GM12878 (cell line): ENCODE results near the gene FOXO1. TPM values are rescaled to one million over a fixed set of nuclear protein-coding genes. Genes with fewer than 3 reads are reported as not detected.
A peak's percentile ranks its signal among the peaks of the same experiment; 100 is the strongest.

ENCODE experiments used
- ATAC-seq: fragments of 200-7000 bp; cut with Tn5 transposase; 3 replicates; pipeline ENCODE4 v1.9.1; 2020; ENCODE audit warnings: mild to moderate bottlenecking, moderate library complexity
- BruUV-seq: library from RNA; stranded (reverse); fragments of 400-500 nt; replicated peaks from 2 replicates; lab custom pipeline; 2021; lab: Mats Ljungman, UMichigan
- CTCF ChIA-PET: fragments of 300-600 bp; sonication (Branson Sonifier 250); formaldehyde crosslinking; extraction: SDS; loops from one replicate; lab custom pipeline; 2021; ENCODE audit warnings: inconsistent platforms; lab: Yijun Ruan, JAX
- POLR2A ChIA-PET: fragments of 350-600 bp; formaldehyde crosslinking; extraction: SDS; loops from one replicate; lab custom pipeline; 2021; ENCODE audit warnings: inconsistent platforms; lab: Charles Lee
- RAD21 ChIA-PET: fragments of 300-600 bp; sonication (Branson Sonifier 250); formaldehyde crosslinking; loops from one replicate; lab custom pipeline; 2023; ENCODE audit warnings: antibody characterized with exemption; ENCODE audit not compliant: unreplicated experiment; lab: Charles Lee
- SMC1A ChIA-PET: fragments of 300-600 bp; sonication (Branson Sonifier 250); formaldehyde crosslinking; loops from one replicate; lab custom pipeline; 2023; ENCODE audit not compliant: unreplicated experiment, uncharacterized antibody; lab: Charles Lee
- DNase-seq: peaks from one replicate; pipeline ENCODE4 v3.0.0-alpha.2; 2011; ENCODE audit warnings: low read depth, low spot score
- FAIRE-seq: peaks from 3 replicates; lab custom pipeline; 2011; peaks lifted over from hg19 to GRCh38; lab: Jason Lieb, UNC
- H2AFZ ChIP-seq: 2 replicates; pipeline ENCODE4 v1.6.0; 2011; ENCODE audit warnings: low read depth, low read length, control low read depth; ENCODE audit not compliant: control insufficient read depth
- H3K27ac ChIP-seq: 2 replicates; pipeline ENCODE4 v1.5.1; 2011; ENCODE audit warnings: control low read depth; ENCODE audit not compliant: control insufficient read depth, insufficient read depth
- H3K27me3 ChIP-seq, 2 experiments: replicated peaks in 1 of 2; 2 replicates each; pipeline versions ENCODE4 v1.6.0 to v1.6.1; 2011; ENCODE audit warnings: low read length in 1 of 2; ENCODE audit not compliant: control insufficient read depth in 2 of 2, insufficient read depth in 2 of 2
- H3K36me3 ChIP-seq, 2 experiments: 2 replicates each; pipeline ENCODE4 v1.5.1; 2011; ENCODE audit warnings: low read length in 1 of 2; ENCODE audit not compliant: control insufficient read depth in 2 of 2, insufficient read depth in 2 of 2
- H3K4me1 ChIP-seq: 2 replicates; pipeline ENCODE4 v1.6.1; 2011; ENCODE audit warnings: mild to moderate bottlenecking, low read length, moderate library complexity, mixed read lengths; ENCODE audit not compliant: control insufficient read depth, insufficient read depth
- H3K4me2 ChIP-seq: 2 replicates; pipeline ENCODE4 v1.6.0; 2011; ENCODE audit warnings: control low read depth; ENCODE audit not compliant: control insufficient read depth, insufficient read depth
- H3K4me3 ChIP-seq: fragments of 200-600 bp; sonication (generic); 2 replicates; pipeline ENCODE4 v1.5.1; 2016
- H3K79me2 ChIP-seq: 2 replicates; pipeline ENCODE4 v1.6.0; 2011; ENCODE audit warnings: low read length; ENCODE audit not compliant: control insufficient read depth, insufficient read depth
- H3K9ac ChIP-seq: 2 replicates; pipeline ENCODE4 v1.8.0; 2011; ENCODE audit warnings: low read length, control low read depth, mixed read lengths; ENCODE audit not compliant: control insufficient read depth, insufficient read depth
- H3K9me3 ChIP-seq: replicated peaks from 3 replicates; pipeline ENCODE4 v1.5.1; 2011; ENCODE audit warnings: mild to moderate bottlenecking, low read length; ENCODE audit not compliant: control insufficient read depth, insufficient read depth
- H4K20me1 ChIP-seq: 2 replicates; pipeline ENCODE4 v1.6.0; 2011; ENCODE audit not compliant: control insufficient read depth, insufficient read depth
- EED ChIP-seq: sonication (generic); IDR thresholded peaks from 2 replicates; pipeline ENCODE4 v1.6.1; 2016; ENCODE audit warnings: antibody characterized with exemption, low read depth
- FOXK2 ChIP-seq: fragments of 450-650 bp; IDR thresholded peaks from 2 replicates; pipeline ENCODE4 v1.6.1; 2017; ENCODE audit warnings: mild to moderate bottlenecking, moderate library complexity
- IKZF2 ChIP-seq, 2 experiments: fragments of 450-650 bp; IDR thresholded peaks; 2 replicates each; pipeline ENCODE4 v1.6.1; 2017; ENCODE audit warnings: mild to moderate bottlenecking in 2 of 2, moderate library complexity in 2 of 2
- IRF4 ChIP-seq: IDR thresholded peaks from 2 replicates; pipeline ENCODE4 v1.6.1; 2011; ENCODE audit warnings: low read depth, low read length
- MEF2A ChIP-seq: IDR thresholded peaks from 2 replicates; pipeline ENCODE4 v1.6.1; 2011; ENCODE audit warnings: low read depth, mild to moderate bottlenecking, low read length, moderate library complexity; ENCODE audit not compliant: insufficient read depth
- RFX5 ChIP-seq: IDR thresholded peaks from 2 replicates; pipeline ENCODE4 v1.6.1; 2011; ENCODE audit warnings: low read depth, low read length, improper control_type of control experiment
- STAT1 ChIP-seq: fragments of 450-650 bp; conservative IDR thresholded peaks from 2 replicates; pipeline ENCODE4 v1.6.1; 2014; ENCODE audit warnings: antibody characterized with exemption, mild to moderate bottlenecking
- TBL1XR1 ChIP-seq: IDR thresholded peaks from 2 replicates; pipeline ENCODE4 v1.6.1; 2012; ENCODE audit warnings: low read depth, low read length, improper control_type of control experiment
- WGBS: methylation state at CpG from one replicate; pipeline ENCODE4 v1.1.6; 2016; ENCODE audit warnings: low lambda C conversion rate; ENCODE audit not compliant: insufficient replicate concordance, insufficient coverage; ENCODE audit errors: missing lambda C conversion rate; 5-methylcytosine and 5-hydroxymethylcytosine counted together
- in situ Hi-C: fragments of 300-500 bp; cut with MboI; formaldehyde crosslinking; loops from 9 replicates; pipeline ENCODE4 v1.14.3; 2018; ENCODE audit warnings: mixed read lengths
- intact Hi-C: fragments of 100-400 bp; cut with micrococcal nuclease; formaldehyde crosslinking; loops from one replicate; pipeline ENCODE4 v1.14.2; 2022; ENCODE audit not compliant: unreplicated experiment
- polyA plus RNA-seq, 11 experiments: library from polyadenylated mRNA; depleted of rRNA in 4 of 11; unstranded in 6 of 11; stranded (reverse) in 5 of 11; fragments of >200 nt; fragmentation: Nextera tagmentation in 4 of 11; fragmentation: Illumina TruSeq in 1 of 11; extraction: Ambion mirVana in 4 of 11; extraction: Trizol in 1 of 11; gene quantifications; 1 replicate in 1 of 11; 2 replicates in 10 of 11; pipeline versions ENCODE4 v1.2.1 to v1.2.3, GENCODE V29; 2011 to 2016; ENCODE audit warnings: inconsistent platforms in 2 of 11, missing spikeins in 2 of 11, low read depth in 1 of 11
- total RNA-seq, 4 experiments: library from RNA; depleted of rRNA in 3 of 4; stranded (reverse); fragments of >200 nt in 3 of 4; fragmentation: Illumina TruSeq in 1 of 4; extraction: Trizol in 1 of 4; gene quantifications; 2 replicates each; pipeline versions ENCODE4 v1.2.1 to v1.2.3, GENCODE V29; 2013 to 2021
- TF ChIP-seq, protein P1 (sequence below): fragments of 450-650 bp; IDR thresholded peaks from 2 replicates; pipeline ENCODE4 v1.6.1; 2017; ENCODE audit warnings: borderline replicate concordance
- TF ChIP-seq, protein P2 (sequence below): IDR thresholded peaks from 2 replicates; pipeline ENCODE4 v1.6.1; 2012; ENCODE audit warnings: low read depth, low read length, improper control_type of control experiment
- TF ChIP-seq, protein P3 (sequence below): fragments of 450-650 bp; IDR thresholded peaks from 2 replicates; pipeline ENCODE4 v1.6.1; 2017; ENCODE audit warnings: mild to moderate bottlenecking, moderate library complexity
- TF ChIP-seq, protein P4 (sequence below): IDR thresholded peaks from 2 replicates; pipeline ENCODE4 v1.6.1; 2012; ENCODE audit warnings: mild to moderate bottlenecking, low read depth, low read length

The FOXO1 gene
- total and polyA plus RNA-seq, 10 of the 15 experiments (the other 5 are each of a cell fraction or from before 2014, with no cell fraction given) = 0.58 to 8.3 (median 0.88) TPM

DNA sequence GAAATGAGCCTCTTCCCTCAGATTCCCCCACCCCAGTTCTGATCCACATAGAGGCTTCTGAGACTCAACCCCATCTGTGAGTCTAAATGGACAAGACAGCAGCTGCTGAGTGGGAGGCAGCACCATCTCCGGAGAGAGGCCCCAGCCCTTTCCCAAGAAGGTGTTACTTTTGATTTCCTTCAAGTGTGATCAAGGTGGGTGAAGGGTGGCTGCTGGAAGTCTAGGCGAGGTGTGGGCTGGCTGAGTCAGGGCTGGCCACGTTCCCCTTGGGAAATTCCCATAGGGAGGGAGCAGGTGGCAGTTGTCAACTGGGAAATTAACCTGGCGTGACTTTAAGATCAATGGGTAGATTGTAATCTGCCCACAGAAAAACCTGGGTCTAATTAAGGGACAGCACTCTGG is 148.0 kb downstream of the FOXO1 start:
- Histone ChIP-seq H3K9me3 (no peaks in the 10 kb centered on the region; the same call in 2 of the 3 replicates), H3K9ac (no peak overlapping the region; the same call in 1 of the 2 replicates), H3K27me3 (no peaks in the 10 kb centered on the region), H3K4me1 (peaks cover 25% of the 10 kb centered on the region), H3K4me2 (peak overlapping the region; percentile 75), H3K27ac (peak overlapping the region; percentile 66), H3K36me3 (no peaks in the 10 kb centered on the region), H2AFZ (no peak overlapping the region; the same call in 1 of the 2 replicates), H3K4me3 (no peak overlapping the region), H3K79me2 (no peaks in the 10 kb centered on the region), H4K20me1 (no peaks in the 10 kb centered on the region)
- ChIA-PET SMC1A (interaction anchor here (0.7 to 2.8 kb wide), 18 partner anchors 10 to 449 kb away, joined by 3 to 11 read pairs (median 4); no protein-coding TSS in a partner anchor), CTCF (interaction anchor here (1.0 to 1.2 kb wide), 2 partner anchors 9 to 147 kb away, joined by 4 read pairs; no protein-coding TSS in a partner anchor), RAD21 (interaction anchor here (0.6 to 1.8 kb wide), 13 partner anchors 10 to 458 kb away, joined by 3 to 10 read pairs (median 5); no protein-coding TSS in a partner anchor), POLR2A (interaction anchor here (0.9 to 1.0 kb wide), 2 partner anchors 86 to 135 kb away, joined by 3 to 4 read pairs; no protein-coding TSS in a partner anchor)
- FAIRE-seq (peak; percentile 27), ATAC-seq (peak; percentile 74), DNase-seq (peak; percentile 60)
- in situ Hi-C loops = loop anchor here (5.0 kb wide), 1 partner anchor 144 kb away; no protein-coding TSS in a partner anchor
- intact Hi-C loops = loop anchor here (1.0 to 5.0 kb wide), 4 partner anchors 34 to 144 kb away; no protein-coding TSS in a partner anchor
- 24% methylated on average over 4 of the region's 4 CpGs for WGBS
- no TSS peak for BruUV-seq
- TF ChIP-seq TBL1XR1 = no peak
- TF ChIP-seq IKZF2 (IDR thresholded peaks at IDR 0.05) = peak; percentile 99
- no peak for TF ChIP-seq RFX5
- TF ChIP-seq EED = peak; percentile 65
- TF ChIP-seq, protein P1, sequence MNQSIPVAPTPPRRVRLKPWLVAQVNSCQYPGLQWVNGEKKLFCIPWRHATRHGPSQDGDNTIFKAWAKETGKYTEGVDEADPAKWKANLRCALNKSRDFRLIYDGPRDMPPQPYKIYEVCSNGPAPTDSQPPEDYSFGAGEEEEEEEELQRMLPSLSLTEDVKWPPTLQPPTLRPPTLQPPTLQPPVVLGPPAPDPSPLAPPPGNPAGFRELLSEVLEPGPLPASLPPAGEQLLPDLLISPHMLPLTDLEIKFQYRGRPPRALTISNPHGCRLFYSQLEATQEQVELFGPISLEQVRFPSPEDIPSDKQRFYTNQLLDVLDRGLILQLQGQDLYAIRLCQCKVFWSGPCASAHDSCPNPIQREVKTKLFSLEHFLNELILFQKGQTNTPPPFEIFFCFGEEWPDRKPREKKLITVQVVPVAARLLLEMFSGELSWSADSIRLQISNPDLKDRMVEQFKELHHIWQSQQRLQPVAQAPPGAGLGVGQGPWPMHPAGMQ = no peak
- TF ChIP-seq, protein P2, sequence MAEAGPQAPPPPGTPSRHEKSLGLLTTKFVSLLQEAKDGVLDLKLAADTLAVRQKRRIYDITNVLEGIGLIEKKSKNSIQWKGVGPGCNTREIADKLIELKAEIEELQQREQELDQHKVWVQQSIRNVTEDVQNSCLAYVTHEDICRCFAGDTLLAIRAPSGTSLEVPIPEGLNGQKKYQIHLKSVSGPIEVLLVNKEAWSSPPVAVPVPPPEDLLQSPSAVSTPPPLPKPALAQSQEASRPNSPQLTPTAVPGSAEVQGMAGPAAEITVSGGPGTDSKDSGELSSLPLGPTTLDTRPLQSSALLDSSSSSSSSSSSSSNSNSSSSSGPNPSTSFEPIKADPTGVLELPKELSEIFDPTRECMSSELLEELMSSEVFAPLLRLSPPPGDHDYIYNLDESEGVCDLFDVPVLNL = no peak
- peak; percentile 40; the same call in 1 of the 2 replicates for TF ChIP-seq MEF2A
- no peak for TF ChIP-seq STAT1
- TF ChIP-seq, protein P3, sequence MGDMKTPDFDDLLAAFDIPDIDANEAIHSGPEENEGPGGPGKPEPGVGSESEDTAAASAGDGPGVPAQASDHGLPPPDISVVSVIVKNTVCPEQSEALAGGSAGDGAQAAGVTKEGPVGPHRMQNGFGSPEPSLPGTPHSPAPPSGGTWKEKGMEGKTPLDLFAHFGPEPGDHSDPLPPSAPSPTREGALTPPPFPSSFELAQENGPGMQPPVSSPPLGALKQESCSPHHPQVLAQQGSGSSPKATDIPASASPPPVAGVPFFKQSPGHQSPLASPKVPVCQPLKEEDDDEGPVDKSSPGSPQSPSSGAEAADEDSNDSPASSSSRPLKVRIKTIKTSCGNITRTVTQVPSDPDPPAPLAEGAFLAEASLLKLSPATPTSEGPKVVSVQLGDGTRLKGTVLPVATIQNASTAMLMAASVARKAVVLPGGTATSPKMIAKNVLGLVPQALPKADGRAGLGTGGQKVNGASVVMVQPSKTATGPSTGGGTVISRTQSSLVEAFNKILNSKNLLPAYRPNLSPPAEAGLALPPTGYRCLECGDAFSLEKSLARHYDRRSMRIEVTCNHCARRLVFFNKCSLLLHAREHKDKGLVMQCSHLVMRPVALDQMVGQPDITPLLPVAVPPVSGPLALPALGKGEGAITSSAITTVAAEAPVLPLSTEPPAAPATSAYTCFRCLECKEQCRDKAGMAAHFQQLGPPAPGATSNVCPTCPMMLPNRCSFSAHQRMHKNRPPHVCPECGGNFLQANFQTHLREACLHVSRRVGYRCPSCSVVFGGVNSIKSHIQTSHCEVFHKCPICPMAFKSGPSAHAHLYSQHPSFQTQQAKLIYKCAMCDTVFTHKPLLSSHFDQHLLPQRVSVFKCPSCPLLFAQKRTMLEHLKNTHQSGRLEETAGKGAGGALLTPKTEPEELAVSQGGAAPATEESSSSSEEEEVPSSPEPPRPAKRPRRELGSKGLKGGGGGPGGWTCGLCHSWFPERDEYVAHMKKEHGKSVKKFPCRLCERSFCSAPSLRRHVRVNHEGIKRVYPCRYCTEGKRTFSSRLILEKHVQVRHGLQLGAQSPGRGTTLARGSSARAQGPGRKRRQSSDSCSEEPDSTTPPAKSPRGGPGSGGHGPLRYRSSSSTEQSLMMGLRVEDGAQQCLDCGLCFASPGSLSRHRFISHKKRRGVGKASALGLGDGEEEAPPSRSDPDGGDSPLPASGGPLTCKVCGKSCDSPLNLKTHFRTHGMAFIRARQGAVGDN = no peak
- TF ChIP-seq FOXK2 = no peak
- TF ChIP-seq IRF4 = 0 out of 2 replicates have a peak, but pooled peaks have one; percentile 39
- TF ChIP-seq, protein P4, sequence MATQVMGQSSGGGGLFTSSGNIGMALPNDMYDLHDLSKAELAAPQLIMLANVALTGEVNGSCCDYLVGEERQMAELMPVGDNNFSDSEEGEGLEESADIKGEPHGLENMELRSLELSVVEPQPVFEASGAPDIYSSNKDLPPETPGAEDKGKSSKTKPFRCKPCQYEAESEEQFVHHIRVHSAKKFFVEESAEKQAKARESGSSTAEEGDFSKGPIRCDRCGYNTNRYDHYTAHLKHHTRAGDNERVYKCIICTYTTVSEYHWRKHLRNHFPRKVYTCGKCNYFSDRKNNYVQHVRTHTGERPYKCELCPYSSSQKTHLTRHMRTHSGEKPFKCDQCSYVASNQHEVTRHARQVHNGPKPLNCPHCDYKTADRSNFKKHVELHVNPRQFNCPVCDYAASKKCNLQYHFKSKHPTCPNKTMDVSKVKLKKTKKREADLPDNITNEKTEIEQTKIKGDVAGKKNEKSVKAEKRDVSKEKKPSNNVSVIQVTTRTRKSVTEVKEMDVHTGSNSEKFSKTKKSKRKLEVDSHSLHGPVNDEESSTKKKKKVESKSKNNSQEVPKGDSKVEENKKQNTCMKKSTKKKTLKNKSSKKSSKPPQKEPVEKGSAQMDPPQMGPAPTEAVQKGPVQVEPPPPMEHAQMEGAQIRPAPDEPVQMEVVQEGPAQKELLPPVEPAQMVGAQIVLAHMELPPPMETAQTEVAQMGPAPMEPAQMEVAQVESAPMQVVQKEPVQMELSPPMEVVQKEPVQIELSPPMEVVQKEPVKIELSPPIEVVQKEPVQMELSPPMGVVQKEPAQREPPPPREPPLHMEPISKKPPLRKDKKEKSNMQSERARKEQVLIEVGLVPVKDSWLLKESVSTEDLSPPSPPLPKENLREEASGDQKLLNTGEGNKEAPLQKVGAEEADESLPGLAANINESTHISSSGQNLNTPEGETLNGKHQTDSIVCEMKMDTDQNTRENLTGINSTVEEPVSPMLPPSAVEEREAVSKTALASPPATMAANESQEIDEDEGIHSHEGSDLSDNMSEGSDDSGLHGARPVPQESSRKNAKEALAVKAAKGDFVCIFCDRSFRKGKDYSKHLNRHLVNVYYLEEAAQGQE = no peak
